NB4 (cell line): ENCODE measurements around the gene MGRN1.

Experiments used
- MYC ChIP-seq: IDR thresholded peaks from 2 replicates; pipeline ENCODE4 v1.6.1; 2011; ENCODE audit warnings: low read depth, low read length
- POLR2A ChIP-seq: IDR thresholded peaks from 2 replicates; pipeline ENCODE4 v1.6.1; 2011; ENCODE audit warnings: mild to moderate bottlenecking; ENCODE audit not compliant: insufficient read length; ENCODE audit errors: extremely low read depth
- TF ChIP-seq, protein P1 (sequence below): IDR thresholded peaks from one replicate; pipeline ENCODE4 v1.5.1; 2012; ENCODE audit warnings: low read depth, low read length
- TF ChIP-seq, protein P2 (sequence below): IDR thresholded peaks from 2 replicates; pipeline ENCODE4 v1.6.1; 2011; ENCODE audit warnings: low read depth, low read length

DNA sequence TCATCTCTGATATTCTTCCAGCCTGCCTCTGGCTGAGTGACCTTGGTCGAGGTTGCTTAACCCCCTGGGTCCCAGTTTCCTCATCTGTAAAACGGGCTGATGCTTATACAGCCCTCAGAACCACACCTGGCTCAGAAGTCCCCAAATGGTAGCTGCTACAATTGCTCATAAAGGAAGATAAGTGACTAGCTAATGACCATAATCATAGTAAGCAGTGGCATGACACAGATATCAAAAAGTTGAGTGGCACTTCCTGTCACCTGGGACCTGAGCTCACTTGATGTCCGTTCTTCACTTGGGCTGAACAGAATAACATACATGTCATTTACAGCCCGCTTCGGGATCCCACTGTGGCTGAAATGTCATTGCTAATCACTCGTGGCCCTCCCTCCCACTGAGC, 1.8 kb downstream of the MGRN1 start:
- TF ChIP-seq, protein P1, sequence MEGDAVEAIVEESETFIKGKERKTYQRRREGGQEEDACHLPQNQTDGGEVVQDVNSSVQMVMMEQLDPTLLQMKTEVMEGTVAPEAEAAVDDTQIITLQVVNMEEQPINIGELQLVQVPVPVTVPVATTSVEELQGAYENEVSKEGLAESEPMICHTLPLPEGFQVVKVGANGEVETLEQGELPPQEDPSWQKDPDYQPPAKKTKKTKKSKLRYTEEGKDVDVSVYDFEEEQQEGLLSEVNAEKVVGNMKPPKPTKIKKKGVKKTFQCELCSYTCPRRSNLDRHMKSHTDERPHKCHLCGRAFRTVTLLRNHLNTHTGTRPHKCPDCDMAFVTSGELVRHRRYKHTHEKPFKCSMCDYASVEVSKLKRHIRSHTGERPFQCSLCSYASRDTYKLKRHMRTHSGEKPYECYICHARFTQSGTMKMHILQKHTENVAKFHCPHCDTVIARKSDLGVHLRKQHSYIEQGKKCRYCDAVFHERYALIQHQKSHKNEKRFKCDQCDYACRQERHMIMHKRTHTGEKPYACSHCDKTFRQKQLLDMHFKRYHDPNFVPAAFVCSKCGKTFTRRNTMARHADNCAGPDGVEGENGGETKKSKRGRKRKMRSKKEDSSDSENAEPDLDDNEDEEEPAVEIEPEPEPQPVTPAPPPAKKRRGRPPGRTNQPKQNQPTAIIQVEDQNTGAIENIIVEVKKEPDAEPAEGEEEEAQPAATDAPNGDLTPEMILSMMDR, result no peak
- TF ChIP-seq, protein P2, sequence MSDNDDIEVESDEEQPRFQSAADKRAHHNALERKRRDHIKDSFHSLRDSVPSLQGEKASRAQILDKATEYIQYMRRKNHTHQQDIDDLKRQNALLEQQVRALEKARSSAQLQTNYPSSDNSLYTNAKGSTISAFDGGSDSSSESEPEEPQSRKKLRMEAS, result no peak
- TF ChIP-seq POLR2A (no peak), MYC (no peak)
